HL-60/S4 treated with phorbol 12-myristate 13-acetate at 8.2 ng/mL for 4 days and 3 days (cell line): ENCODE results near the gene ARSG.

Experiments used
- in situ Hi-C: fragments of 300-500 bp; cut with MboI; formaldehyde crosslinking; loops from 2 replicates; pipeline ENCODE4 v1.15.0; 2022; ENCODE audit warnings: low sequenced_read_pairs

Gene ARSG

GRCh38 chr17:68461589-68461988 is 170.3 kb downstream of the ARSG start:
- in situ Hi-C loops, result no loop called here

- in situ Hi-C loops, result no loop called here
Observed at GRCh38 chr17:68462381-68463210, 171.3 kb downstream of the ARSG start.

GRCh38 chr17:68463211-68464019 is 172.1 kb downstream of the ARSG start:
- in situ Hi-C loops, result no loop called here

GRCh38 chr17:68468334-68468733 is 177.0 kb downstream of the ARSG start:
- in situ Hi-C loops, result no loop called here

- in situ Hi-C loops, result no loop called here
Observed at GRCh38 chr17:68468788-68469187, 177.5 kb downstream of the ARSG start.
